Activated CD4-positive, CD25-positive, alpha-beta regulatory T cell treated with anti-CD3 and anti-CD28 coated beads, Interleukin-2, amount 50 U/mL, for 24 hours (primary cell): ENCODE measurements around the gene TMEM25.
A peak's percentile ranks its signal among the peaks of the same experiment; 100 is the strongest.
"Not testable (repeated sequence)": the region's sequence is repeated elsewhere in the genome, so short reads cannot be mapped to it uniquely, and the experiment has no call there.

Experiments
- ATAC-seq, 2 donors: fragments of 150-1000 bp; cut with Tn5 transposase; one replicate each; pipeline ENCODE4 v1.10.0; 2021; ENCODE audit warnings: mild to moderate bottlenecking in 1 of 2, moderate library complexity in 1 of 2

TMEM25 gene

DNA sequence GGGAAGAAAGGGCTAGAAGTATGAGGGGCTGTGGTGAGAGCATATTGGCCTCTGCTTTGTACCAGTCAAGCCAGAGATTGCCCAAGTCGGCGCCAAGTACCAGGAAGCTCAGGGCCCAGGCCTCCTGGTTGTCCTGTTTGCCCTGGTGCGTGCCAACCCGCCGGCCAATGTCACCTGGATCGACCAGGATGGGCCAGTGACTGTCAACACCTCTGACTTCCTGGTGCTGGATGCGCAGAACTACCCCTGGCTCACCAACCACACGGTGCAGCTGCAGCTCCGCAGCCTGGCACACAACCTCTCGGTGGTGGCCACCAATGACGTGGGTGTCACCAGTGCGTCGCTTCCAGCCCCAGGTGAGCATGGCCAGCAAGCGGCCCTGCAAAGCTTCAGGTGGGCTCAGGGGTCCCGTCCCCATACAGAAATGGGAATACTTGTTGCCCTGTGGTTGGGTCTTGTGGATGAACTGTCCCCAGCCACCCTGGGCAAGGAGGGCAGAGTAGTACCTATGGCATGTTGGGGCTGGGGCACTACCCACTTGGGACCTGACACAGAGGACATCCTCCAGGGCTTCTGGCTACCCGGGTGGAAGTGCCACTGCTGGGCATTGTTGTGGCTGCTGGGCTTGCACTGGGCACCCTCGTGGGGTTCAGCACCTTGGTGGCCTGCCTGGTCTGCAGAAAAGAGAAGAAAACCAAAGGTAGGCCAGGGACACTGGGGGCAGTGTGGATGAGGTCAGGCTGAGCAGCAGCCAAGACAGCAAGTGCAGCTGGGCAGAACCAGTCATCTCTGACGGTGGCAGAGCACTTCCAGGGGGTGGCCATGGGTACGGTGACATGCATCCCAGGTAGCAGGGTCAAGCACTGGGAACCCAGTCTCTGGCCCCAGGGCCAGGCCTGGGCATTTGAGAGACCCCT is 2.1 kb downstream of the TMEM25 start:
- ATAC-seq = no peak

DNA sequence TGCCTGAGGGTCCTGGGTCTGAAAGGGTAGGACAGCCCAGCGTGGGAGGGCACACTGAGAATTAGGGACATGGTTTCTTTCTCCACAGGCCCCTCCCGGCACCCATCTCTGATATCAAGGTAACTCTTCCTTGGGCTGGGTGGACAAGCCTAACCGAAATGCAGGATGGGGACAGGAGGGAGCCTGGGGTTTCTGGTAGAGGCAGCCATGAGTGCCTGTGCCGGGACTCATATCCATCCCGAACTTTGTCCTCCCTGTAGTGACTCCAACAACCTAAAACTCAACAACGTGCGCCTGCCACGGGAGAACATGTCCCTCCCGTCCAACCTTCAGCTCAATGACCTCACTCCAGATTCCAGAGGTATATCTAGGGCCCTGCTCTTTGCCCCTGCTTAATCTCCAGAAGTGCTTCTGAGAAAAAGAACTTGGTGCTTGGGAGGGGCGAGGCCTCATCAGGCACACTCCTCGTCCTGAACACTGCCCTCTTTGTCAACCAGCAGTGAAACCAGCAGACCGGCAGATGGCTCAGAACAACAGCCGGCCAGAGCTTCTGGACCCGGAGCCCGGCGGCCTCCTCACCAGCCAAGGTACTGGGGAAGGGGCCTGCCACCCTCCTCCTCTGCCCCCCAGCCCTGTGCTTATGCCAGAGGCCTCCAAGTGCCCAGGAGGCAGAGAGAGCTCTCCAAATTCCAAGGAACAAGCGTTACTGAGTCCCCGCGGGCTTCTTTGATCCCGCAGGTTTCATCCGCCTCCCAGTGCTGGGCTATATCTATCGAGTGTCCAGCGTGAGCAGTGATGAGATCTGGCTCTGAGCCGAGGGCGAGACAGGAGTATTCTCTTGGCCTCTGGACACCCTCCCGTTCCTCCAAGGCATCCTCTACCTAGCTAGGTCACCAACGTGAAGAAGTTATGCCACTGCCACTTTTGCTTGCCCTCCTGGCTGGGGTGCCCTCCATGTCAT is 3.1 kb downstream of the TMEM25 start:
- no peak for ATAC-seq

DNA sequence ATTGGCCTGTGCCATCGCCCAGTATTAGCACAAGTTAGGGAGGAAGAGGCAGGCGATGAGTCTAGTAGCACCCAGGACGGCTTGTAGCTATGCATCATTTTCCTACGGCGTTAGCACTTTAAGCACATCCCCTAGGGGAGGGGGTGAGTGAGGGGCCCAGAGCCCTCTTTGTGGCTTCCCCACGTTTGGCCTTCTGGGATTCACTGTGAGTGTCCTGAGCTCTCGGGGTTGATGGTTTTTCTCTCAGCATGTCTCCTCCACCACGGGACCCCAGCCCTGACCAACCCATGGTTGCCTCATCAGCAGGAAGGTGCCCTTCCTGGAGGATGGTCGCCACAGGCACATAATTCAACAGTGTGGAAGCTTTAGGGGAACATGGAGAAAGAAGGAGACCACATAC is 4.3 kb downstream of the TMEM25 start:
- no peak for ATAC-seq

DNA sequence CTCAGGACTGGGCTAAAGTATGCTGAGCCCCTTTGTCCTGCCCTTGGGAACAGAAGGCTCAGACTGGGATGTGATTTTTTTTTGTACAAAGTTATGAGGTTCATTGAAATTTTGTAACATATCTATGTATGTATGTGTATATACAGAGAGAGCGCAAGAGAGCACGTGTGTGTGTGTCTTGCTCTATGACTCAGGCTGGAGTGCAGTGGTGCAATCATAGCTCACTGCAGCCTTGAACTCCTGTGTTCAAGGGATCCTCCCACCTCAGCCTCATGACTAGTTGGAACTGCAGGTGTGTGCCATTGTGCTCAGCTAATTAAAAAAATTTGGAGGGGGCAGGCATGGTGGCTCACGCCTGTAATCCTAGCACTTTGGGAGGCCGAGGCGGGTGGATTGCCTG is 5.7 kb downstream of the TMEM25 start:
- ATAC-seq = no peak

DNA sequence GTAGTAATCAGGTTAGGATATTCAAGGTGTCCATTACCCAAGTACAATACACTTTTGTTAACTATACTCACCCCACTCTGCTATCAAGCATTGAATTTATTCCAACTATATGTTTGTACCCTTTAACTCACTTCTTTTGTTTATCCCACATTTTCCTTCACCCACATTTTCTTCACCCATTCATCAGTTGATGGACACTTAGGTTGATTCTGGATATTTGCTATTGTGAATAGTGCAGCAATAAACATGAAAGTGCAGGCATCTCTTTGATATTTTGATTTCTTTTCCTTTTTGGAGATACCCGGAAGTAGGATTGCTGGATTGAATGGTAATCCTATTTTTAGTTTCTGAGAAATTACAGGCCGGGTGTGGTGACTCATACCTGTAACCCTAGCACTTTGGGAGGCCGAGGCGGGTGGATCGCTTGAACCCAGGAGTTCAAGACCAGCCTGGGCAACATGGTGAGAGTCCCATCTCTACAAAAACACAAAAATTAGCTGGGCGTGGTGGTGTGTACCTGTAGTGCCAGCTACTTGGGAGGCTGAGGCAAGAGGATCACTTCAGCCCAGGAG is 6.5 kb downstream of the TMEM25 start:
- no peak for ATAC-seq

DNA sequence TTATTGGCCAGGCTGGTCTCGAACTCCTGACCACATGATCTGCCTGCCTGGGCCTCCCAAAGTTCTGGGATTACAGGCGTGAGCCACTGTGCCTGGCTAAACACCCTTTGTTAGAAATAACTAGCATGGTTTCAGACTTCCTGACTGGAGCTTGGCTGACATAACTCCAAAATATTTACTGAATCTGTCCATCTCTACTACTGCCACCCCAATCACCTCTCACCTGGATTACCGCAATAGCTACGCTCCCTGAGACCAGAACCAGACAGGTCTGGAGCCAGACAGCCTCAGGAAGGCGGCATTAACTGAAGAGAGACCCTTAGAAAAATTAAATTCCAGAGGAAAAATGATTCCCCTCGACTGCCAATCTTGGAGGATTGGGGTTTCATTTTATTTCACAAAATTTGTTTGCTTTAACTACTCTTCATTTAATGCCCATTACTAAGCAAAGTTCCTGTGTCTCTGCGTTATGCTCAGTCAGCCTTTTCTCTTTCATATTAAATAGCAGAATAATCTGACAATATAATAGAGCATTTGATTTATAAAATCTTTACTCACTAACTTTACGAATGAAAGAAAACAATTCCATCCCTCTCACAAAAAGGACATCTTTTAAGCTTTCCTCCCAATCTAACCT is 13.1 kb downstream of the TMEM25 start:
- no peak for ATAC-seq

DNA sequence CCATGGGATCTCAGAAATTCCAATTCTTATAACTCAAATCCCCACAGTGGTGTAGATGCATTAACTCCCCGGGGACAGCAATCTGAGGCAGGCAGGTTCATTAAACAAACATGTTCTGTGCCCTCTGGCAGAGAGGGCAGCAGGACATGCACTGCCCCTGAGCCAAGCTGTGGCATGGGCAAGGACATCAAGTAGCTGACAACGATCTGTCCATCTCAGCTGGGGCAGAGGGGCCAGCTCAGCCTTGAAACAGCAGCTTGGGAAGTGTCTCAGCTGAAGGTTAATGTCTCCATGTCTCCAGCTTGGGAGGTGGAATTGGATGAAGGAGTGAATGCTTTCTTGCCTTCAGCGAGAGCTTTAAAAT is 13.6 kb downstream of the TMEM25 start:
- ATAC-seq = no peak

DNA sequence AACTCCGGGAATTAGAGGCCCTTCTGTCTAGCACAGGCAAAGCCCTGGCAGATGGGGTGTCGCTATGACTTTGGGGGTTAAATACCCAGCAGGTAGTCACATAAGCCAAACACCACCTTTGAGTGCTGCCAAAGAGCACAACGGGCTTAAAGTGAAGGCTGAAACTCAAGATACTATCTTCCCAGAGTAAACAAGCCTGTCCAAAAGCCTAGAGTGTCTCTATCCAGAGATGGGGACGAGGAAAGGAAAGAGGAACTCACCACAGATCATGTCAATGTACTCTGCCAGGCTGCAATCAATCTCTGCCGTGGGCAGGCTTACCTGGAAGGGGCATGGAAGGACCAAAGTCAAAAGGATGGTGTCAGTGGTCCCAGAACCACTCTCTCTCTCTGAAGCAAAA is 14.5 kb downstream of the TMEM25 start:
- ATAC-seq = no peak

DNA sequence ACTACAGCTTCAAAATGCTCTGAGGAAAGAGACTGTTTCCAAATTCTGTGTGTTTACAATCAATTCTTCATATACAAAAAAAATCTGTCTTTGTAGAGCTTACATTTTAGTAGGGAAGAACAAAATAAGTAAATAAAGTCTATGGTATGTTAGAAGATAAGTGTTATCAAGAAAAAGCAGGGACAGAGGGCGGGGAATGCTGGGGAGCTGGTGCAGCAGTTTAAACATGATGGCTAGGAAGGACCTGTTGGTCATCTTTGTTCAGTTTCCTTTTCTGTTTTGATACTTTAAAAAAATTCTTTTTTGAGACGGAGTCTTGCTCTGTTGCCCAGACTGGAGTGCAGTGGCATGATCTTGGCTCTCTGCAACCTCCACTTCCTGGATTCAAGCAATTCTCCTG is 16.1 kb downstream of the TMEM25 start:
- no peak for ATAC-seq

DNA sequence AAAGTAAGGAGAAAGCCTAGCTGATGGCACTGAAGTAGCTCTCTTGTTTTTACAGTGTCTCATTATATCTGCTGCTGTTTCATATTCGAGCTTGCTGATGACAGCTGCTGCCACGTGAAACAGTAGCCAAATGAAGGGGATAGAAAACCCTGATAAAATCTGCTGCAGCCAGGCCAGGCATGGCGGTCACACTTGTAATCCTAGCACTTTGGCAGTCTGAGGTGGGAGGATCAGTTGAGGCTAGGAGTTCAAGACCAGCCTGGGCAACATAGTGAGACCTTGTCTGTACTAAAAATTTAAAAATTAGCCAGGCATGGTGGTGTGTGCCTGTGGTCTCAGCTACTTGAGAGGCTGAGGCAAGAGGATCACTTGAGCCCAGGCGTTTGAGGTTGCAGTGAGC is 21.3 kb downstream of the TMEM25 start:
- ATAC-seq = no peak

DNA sequence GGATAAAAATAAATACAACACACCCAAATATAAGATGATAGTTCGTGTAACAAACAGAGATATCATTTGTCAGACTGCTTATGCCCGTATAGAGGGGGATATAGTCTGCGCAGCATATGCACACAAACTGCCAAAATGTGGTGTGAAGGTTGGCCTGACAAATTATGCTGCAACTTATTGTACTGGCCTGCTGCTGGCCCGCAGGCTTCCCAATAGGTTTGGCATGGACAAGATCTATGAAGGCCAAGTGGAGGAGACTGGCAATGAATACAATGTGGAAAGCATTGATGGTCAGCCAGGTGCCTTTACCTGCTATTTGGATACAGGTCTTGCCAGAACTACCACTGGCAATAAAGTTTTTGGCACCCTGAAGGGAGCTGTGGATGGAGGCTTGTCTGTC is 29.8 kb downstream of the TMEM25 start:
- no peak for ATAC-seq

DNA sequence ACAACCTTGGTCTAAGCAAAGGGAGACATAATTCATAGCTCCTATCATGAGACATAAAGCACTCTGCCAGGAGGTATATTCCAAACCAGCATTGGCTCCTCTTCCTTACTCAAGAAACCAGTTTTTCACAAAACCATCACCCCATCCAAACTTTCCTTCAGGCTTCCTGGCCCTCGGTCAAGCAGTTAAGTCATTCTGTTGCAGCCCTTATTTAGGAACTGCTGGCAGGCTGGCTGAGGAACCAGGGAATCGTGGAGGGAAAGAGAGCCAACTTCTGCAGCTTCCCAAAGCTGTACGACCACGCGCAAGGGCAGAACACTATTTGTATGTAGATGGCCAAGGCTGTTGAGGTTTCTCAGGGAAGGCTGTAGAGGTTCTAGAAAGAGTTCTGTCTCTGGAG is 34.1 kb downstream of the TMEM25 start:
- no peak for ATAC-seq

DNA sequence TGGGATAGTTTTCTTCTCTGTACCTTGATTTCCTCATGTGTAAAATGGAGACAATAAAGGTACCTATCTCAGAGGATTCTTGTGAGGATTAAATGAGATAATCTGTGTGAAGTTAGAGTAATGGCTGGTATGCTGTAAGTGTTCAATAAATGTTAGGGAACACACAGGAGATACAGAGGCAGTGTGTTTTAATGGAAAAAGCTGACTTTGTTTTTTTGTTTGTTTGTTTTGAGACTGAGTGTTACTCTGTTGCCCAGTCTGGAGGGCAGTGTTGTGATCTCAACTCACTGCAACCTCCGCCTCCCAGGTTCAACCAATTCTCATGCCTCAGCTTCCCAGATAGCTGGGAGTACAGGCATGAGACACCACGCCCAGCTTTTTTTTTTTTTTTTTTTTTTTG is 38.7 kb downstream of the TMEM25 start:
- no peak for ATAC-seq

DNA sequence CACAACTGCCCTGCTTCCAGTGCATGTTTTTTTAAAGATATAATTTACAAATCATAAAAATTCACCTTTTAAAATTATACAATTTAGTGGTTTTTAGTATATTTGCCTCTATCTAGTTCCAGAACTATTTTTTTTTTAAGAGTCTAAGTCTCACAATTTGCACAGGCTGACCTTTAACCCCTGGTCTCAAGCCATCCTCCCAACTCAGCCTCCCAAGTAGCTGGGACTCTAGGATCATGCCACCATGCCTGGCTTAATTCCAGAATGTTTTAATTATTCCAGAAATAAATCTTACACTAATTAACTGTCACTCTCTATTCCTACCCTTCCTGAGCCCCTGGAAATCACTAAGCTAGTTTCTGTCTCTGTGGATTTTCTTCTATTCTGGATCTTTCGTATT is 39.8 kb downstream of the TMEM25 start:
- ATAC-seq = no peak

DNA sequence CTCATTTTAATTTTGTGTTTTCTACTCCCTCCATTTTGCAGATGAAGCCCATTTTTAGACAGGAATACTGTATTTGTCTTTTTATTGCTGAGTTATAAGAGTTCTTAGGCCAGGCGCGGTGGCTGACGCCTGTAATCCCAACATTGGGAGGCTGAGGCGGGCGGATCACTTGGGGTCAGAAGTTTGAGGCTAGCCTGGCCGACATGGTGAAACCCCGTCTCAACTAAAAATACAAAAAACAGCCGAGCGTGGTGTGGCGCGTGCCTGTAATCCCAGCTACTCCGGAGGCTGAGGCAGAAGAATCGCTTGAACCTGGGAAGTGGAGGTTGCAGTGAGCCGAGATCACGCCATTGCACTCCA is 40.7 kb downstream of the TMEM25 start:
- not testable (repeated sequence) for ATAC-seq

DNA sequence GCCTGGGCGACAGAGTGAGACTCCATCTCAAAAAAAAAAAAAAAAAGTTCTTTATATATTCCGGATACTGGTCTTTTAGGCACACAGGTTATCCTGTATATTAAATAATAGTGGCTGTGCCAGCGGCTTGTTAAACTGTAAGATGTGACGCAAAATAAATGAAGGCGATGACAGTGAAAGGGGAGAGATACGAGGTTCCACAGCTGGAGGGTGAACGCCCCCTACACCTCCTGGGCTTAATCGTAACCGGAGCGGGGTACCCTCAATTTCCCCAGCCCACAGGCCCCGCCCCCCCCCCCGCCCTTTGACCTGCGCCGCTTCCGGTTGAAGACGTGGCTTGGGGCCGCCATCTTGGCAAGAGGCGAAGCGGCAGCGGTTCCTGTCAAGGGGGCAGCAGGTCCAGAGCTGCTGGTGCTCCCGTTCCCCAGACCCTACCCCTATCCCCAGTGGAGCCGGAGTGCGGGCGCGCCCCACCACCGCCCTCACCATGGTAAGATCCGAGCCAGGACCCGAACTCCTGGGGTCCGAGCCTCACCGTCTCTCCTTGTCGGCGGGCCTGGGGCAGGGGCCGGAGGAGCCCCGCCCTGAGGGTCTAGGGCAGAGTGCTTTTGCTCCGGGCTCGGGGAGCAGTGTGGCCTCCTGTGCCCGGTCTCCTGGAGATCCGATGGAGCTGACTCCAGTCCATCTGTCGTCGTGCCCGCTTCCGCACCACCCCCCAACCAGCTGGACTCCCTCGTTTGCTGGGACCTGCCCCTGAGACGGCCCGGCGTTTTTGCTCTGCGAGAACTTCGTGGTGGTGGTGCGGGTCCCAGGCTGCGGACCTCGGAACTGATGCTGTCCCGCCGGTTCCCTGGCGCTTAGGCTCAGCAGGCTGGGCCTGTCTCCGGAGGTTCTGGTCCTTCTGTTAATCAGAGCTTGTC is 41.3 kb downstream of the TMEM25 start, which contains the start of gene ARCN1:
ARCN1 (plus strand) TSS at position 349 of the 920 bp plus-strand sequence; CDS start at position 488, 139 bp downstream.
- peak; percentile 82 to 83 for ATAC-seq

DNA sequence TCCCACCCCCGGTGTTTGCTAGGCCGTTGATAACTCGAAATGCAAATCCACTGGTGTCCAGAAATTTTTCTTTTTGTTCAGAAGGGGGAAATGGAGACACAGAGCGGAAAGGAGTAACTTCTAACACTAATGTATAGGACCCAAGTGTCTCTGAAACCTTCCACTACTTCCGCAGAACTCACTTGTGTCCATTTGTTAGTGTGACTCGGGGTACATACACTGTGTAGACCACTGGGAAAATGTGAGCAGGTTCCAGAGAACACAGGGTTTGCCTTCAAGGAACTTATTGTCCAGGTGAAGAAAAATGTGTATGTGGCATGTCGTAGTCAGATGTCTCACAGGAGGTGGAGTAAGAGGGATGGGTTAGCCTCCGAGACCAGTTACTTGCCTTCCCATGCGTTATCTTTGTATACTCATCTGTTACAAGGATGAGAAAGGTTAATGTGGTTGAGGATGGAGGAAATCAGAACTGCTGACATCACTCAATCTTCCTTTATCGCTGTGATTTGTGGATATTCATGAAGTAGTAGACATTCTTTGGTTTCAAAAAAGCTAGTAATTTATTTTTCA is 42.1 kb downstream of the TMEM25 start:
- ATAC-seq = peak; percentile 49 to 68

DNA sequence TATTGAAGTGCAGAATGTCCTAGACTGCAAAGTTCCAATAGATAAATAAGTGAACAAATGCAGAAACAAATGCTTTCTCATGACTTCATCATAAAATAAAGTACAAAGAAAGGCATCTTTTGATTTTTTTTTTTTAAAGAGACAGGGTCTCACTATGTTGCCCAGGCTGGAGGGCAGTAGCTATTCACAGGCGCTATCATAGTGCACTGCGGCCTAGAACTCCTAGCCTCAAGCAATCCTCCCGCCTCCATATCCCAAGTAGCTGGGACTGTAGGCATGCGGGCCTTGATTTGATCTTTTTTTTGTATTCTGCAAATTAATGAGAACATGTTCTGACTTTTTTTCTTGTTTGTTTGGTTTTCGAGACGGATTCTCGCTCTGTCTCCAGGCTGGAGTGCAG is 43.6 kb downstream of the TMEM25 start:
- no peak for ATAC-seq

DNA sequence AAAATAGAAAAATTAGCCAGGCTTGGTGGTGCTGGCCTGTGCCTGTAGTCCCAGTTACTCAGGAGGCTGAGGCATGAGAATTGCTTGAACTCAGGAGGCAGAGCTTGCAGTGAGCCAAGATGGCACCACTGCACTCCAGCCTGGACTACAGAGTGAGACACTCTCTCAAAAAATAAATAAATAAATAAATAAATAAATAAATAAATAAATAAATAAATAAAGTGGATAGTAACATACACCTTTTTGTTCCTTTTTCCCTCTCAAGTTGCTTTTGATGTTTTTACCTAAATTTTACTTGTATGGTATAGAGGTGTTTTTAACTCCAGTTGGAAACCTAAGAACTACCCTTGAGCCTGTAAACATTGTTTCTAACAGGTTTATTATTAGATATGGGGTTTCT is 47.0 kb downstream of the TMEM25 start:
- not testable (repeated sequence) for ATAC-seq

DNA sequence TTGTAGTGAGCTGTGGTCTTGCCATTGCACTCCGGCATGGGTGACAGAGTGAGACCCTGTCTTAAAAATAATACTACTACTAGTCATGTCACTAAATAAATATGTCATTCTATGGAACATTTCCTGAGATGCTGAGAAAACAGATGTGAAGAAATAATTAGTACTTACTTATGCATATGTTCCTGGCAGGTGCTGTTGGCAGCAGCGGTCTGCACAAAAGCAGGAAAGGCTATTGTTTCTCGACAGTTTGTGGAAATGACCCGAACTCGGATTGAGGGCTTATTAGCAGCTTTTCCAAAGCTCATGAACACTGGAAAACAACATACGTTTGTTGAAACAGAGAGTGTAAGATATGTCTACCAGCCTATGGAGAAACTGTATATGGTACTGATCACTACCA is 50.1 kb downstream of the TMEM25 start:
- no peak for ATAC-seq
